SK-N-SH (cell line): Measurements from ENCODE around the gene KLHL40.

Experiments
- EP300 ChIP-seq, 2 experiments: IDR thresholded peaks; 2 replicates each; pipeline versions ENCODE4 v1.4.0 to v1.6.1; 2012; ENCODE audit warnings: borderline replicate concordance in 1 of 2, low read depth in 1 of 2, low read length in 1 of 2
- EZH2phosphoT487 ChIP-seq: fragments of 200-600 bp; sonication (generic); IDR thresholded peaks from 2 replicates; pipeline ENCODE4 v1.6.1; 2017; ENCODE audit warnings: low read depth, mixed run types, mild to moderate bottlenecking, antibody characterized with exemption, moderate library complexity, borderline replicate concordance
- FOXJ3 ChIP-seq: sonication (generic); formaldehyde crosslinking; IDR thresholded peaks from 2 replicates; pipeline ENCODE4 v1.5.1; 2020; ENCODE audit warnings: mild to moderate bottlenecking, missing genetic modification reagents
- JUND ChIP-seq: IDR thresholded peaks from 2 replicates; pipeline ENCODE4 v1.4.0; 2012
- MEF2A ChIP-seq: IDR thresholded peaks from 2 replicates; pipeline ENCODE4 v1.4.0; 2012; ENCODE audit warnings: low read depth, borderline replicate concordance
- POLR2AphosphoS5 ChIP-seq: IDR thresholded peaks from 2 replicates; pipeline ENCODE4 v1.6.1; 2012; ENCODE audit warnings: low read depth, low read length
- RXRA ChIP-seq: IDR thresholded peaks from 2 replicates; pipeline ENCODE4 v1.4.0; 2012; ENCODE audit warnings: low read depth, mild to moderate bottlenecking, borderline replicate concordance
- SIN3A ChIP-seq: IDR thresholded peaks from 2 replicates; pipeline ENCODE4 v1.6.1; 2012; ENCODE audit warnings: low read depth, mild to moderate bottlenecking, low read length, moderate library complexity, borderline replicate concordance
- TAF1 ChIP-seq: IDR thresholded peaks from 2 replicates; pipeline ENCODE4 v1.6.1; 2012; ENCODE audit warnings: low read depth, mild to moderate bottlenecking, low read length, moderate library complexity, borderline replicate concordance
- TCF12 ChIP-seq: IDR thresholded peaks from 2 replicates; pipeline ENCODE4 v1.4.0; 2012
- YY1 ChIP-seq: IDR thresholded peaks from 2 replicates; pipeline ENCODE4 v1.4.0; 2012; ENCODE audit warnings: low read depth, mild to moderate bottlenecking
- TF ChIP-seq, protein P1 (sequence below): fragments of 200-600 bp; sonication (generic); IDR thresholded peaks from 2 replicates; pipeline ENCODE4 v1.6.1; 2017; ENCODE audit warnings: antibody characterized with exemption, mild to moderate bottlenecking, moderate library complexity
- TF ChIP-seq, protein P2 (sequence below): IDR thresholded peaks from 2 replicates; pipeline ENCODE4 v1.4.0; 2012; ENCODE audit warnings: low read depth

DNA sequence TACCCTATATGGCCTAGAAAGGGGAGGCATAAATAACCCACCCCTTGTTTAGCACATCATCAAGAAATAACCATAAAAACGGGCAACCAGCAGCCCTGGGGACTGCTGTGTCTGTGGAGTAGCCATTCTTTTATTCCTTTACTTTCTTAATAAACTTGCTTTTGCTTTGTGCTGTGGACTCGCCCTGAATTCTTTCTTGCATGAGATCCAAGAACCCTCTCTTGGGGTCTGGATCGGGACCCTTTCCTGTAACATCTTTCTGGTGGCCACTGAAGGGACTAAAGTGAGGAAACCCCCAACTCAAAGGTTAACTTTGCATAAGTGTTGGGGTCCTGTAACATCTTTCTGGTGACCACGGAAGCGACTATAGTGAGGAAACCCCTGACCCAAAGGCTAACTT is 33.0 kb downstream of the KLHL40 start:
- TF ChIP-seq JUND (no peak), YY1 (no peak), TCF12 (no peak), POLR2AphosphoS5 (no peak), FOXJ3 (no peak), TAF1 (no peak), EZH2phosphoT487 (no peak), MEF2A (no peak), SIN3A (no peak), RXRA (no peak), EP300 (IDR thresholded peaks at IDR 0.05; ENCODE audit: borderline replicate concordance in 1 of 2, low read depth in 1 of 2, low read length in 1 of 2) (no peak)
- TF ChIP-seq, protein P1, sequence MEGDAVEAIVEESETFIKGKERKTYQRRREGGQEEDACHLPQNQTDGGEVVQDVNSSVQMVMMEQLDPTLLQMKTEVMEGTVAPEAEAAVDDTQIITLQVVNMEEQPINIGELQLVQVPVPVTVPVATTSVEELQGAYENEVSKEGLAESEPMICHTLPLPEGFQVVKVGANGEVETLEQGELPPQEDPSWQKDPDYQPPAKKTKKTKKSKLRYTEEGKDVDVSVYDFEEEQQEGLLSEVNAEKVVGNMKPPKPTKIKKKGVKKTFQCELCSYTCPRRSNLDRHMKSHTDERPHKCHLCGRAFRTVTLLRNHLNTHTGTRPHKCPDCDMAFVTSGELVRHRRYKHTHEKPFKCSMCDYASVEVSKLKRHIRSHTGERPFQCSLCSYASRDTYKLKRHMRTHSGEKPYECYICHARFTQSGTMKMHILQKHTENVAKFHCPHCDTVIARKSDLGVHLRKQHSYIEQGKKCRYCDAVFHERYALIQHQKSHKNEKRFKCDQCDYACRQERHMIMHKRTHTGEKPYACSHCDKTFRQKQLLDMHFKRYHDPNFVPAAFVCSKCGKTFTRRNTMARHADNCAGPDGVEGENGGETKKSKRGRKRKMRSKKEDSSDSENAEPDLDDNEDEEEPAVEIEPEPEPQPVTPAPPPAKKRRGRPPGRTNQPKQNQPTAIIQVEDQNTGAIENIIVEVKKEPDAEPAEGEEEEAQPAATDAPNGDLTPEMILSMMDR = no peak
- TF ChIP-seq, protein P2, sequence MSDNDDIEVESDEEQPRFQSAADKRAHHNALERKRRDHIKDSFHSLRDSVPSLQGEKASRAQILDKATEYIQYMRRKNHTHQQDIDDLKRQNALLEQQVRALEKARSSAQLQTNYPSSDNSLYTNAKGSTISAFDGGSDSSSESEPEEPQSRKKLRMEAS = no peak
